Measurements from ENCODE around the gene PQBP1.
"Not testable (repeated sequence)": the region's sequence is repeated elsewhere in the genome, so short reads cannot be mapped to it uniquely, and the experiment has no call there.

Gene PQBP1, protein sequence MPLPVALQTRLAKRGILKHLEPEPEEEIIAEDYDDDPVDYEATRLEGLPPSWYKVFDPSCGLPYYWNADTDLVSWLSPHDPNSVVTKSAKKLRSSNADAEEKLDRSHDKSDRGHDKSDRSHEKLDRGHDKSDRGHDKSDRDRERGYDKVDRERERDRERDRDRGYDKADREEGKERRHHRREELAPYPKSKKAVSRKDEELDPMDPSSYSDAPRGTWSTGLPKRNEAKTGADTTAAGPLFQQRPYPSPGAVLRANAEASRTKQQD

DNA sequence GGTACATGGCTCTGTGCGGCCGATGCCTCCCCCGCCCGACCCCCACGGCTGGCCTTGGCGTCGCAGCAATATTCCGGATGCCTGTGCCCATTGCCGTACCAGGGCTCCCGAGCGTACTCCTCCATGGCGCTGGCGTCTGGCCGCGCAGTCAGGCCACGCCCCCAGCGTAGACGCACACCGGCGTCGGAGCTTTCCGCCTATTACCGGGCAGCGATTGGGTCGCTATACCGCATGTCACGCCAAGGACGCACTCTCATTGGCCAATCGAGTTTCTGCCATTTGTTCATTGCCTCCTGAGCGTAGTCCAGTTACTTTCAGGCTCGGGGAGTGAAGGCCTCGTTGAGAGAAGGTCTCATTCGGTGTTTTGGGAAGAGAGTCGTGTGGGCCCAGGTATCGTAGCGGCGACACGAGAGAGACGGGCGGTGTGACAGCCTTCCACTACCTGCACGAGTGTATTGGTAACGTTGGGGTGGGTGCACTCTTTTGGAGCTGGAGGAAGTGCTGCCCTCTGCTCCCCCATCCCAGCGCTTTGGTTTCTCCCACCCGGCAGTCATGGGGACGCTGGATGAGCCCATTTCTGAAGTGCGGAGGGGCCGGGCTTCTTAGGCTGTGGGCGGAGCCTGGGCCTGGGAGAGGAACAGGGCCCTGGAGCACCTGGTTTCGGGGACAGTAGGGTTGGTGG, at the start of gene PQBP1, which contains the start of gene TIMM17B:
Gene PQBP1 (plus strand): TSS at position 306 of the 682 bp plus-strand sequence. CDS start 580 bp downstream, outside the sequence.
Gene TIMM17B (minus strand): TSS at position 144 of the 682 bp plus-strand sequence. CDS start 19 bp downstream, at position 125.
- peak; percentile 21 for DNase-seq

DNA sequence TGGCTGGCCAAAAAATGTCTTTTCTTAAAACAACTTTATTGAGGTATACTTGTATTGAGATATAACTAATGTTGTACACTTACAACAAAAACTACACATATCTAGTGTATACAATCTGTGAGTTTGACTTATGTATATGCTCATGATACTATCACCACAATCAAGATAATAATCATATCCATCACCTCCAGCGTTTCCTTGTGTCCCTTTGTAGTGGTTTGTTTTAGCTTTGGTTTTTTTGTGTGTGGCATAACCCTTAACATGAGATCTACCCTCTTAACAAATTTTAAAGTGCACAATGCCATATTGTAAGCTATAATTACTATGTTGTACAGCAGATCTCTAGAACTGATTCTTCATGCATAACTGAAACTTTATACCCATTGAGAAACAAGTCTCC, 48.9 kb upstream of the PQBP1 start:
- no peak for DNase-seq

DNA sequence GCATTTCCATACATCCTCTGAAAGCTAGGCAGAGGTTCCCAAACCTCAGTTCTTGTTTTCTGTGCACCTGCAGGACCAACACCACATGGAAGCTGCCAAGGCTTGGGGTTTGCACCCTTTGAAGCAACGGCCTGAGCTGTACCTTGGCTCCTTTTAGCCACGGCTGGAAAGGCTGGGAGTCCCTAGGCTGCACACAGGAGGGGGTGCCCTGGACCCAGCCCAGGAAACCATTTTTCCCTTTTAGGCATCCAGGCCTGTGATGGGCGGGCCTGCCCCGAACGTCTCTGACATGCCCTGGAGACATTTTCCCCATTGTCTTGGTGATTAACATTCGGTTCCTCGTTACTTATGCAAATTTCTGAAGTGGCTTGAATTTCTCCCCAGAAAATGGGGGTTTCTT, 44.9 kb upstream of the PQBP1 start:
- DNase-seq = no peak

DNA sequence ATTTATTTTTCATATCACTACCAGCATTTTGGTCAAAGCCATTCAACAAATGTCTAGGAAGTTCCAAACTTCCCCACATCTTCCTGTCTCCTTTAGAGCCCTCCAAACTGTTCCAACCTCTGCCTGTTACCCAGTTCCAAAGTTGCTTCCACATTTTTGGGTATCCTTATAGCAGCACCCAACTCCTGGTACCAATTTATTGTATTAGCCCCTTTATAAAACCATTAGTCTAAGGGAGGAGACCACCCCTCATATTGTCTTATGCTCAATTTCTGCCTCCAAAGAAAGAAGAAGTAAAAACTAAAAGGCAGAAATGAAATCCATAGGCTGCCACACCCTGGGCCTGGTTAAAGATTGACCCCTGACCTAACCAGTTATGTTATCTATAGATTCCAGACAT, 44.2 kb upstream of the PQBP1 start:
- not testable (repeated sequence) for DNase-seq

DNA sequence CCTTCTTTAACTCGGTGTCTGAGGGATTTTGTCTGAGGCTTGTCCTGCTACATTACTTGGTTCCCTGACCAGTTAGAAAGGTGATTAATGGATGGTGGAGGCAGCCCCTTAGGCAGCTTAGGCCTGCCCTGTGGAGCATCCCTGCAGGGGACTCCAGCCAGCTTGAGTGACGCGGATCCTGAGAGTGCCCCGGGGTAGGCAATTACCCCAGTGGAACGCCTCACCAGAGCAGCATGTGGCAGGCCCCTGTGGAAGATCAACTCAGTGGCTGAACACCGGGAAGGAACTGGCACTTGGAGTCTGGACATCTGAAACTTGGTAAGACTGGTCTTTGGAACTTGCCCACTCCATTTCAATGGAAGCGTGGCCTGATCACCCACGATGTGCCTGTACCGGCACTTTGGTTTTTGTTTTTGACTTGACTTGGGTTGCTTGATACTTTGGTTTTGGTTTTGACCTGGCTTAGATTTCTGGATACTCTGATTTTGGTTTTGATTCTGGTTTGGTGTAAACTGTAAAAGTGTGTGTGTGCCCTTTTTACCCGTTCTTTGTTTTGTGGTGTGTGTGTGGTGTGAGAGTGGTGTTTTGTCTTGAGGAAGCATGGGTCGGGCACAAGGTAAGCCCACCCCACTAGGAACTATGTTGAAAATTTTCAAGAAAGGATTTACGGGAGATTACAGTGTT, 43.5 kb upstream of the PQBP1 start:
- not testable (repeated sequence) for DNase-seq

DNA sequence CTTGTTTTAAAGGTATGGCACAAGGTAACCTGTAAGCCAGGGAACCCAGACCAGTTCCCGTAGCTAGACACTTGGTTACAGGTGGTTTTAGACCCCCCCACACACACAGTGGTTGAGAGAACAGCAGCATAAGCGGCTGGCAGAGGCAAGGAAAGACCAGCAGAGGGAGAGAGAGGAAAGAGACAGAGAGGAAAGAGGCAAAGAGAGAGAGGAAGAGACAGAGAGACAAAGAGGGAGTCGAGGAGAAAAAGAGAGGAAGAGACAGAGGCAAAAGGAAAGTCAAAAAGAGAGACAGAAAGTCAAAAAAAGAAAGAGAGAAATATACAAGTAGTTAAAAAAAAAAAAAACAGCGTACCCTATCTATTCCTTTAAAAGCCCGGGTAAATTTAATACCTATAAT, 42.8 kb upstream of the PQBP1 start:
- DNase-seq = no peak

DNA sequence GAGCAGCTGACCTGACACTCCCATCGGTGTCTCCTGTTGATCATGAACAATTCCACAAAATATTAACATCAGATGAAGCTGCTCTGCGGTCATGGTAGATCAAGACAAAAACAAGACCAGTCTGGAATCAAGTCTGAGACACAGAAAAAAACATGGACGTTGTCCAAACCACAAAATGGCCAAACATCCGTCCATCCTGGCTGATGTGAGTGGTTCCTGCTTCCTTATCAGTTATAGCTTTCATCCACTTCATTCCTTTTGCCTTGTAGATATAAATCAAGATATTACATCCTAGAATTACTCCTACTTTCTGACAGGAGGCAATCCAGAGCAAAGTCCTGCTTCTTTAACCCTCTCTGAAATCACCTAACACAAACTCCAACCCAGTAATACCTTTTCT, 33.5 kb upstream of the PQBP1 start:
- DNase-seq = no peak

DNA sequence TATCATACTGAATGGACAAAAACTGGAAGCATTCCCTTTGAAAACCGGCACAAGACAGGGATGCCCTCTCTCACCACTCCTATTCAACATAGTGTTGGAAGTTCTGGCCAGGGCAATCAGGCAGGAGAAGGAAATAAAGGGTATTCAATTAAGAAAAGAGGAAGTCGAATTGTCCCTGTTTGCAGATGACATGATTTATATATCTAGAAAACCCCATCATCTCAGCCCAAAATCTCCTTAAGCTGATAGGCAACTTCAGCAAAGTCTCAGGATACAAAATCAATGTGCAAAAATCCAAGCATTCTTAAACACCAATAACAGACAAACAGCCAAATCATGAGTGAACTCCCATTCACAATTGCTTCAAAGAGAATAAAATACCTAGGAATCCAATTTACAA, 25.7 kb upstream of the PQBP1 start:
- not testable (repeated sequence) for DNase-seq

DNA sequence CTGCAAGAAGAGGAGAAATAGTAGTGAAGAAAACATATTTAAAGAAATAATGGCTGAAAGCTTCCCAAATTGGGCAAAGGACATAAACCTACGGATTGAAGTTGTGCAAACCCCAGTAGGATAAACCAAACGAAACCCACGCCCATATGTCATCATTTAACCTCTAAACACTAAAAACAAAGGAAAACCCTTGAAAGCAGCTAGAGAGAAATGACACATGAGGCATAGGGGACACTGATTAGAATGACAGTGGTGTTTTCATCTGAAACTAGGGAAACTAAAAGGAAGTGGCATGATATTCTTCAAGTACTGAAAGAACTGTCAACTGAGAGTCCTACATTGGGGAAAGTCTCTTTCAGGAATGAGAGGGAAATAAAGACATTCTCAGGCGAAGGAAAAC, 20.8 kb upstream of the PQBP1 start:
- DNase-seq = not testable (repeated sequence)

DNA sequence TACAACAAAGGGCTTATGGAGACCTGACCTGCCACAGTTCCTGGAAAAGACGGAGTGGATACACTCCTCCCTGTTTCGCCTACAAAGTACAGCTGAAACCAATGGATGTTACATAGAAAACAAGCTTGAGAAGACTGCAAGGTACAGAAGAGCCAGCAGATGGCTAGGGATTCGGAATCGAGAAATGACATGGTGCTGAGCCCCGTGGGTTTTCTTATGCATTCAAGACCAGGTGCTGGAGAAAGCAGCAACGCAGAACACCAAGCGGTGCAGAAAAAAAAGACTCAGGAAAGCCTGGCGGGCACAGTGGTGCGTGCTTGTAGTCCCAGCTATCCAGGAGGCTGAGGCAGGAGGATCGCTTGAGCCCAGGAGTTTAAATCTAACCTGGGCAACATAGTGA, 14.0 kb upstream of the PQBP1 start:
- DNase-seq = no peak

DNA sequence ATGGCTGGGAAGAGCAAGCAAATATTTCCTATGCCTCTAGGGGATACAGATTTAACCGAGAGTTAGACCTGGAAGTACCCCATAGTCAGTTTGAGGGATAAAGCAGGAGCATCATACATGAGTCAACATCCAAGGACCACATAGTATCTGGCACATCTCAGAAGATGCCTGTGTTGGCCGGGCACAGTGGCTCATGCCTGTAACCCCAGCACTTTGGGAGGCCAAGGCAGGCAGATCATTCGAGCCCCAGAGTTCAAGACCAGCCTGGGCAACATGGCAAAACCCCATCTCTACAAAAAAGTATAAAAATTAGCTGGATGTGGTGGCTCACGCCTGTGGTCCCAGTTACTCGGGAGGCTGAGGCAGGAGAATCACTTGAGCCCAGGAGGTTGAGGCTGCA, 11.1 kb upstream of the PQBP1 start:
- DNase-seq = not testable (repeated sequence)

DNA sequence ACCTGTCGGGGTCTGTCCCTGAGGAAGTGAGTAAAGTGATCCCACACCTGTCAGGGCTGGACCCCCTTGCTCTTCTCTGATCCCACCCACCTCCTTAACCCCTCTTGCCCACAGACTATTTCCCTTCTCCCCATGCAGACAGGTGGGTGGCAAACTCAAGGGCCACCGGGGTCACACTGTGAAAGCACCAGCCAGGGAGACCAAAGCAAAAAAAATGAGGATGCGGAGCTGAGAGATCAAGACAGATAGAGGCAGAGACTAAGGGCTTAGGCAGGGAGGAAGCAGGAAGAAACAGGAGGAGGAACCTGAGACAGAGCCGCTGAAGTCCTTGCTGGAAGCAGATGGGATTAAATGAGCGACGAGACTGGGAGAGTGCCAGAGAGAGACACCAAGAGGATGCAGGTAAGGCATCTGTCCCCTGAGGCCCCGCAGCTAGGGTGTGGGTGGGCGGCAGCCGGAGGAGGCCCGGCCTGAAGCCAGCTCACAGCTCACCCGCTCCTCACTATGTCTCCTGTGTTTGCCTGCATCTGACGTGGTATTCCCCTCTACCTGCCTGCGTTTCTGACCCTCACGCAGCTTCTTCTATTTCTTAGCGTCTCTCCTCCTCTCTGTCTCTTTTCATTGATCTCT, 7.3 kb upstream of the PQBP1 start:
- DNase-seq = no peak

DNA sequence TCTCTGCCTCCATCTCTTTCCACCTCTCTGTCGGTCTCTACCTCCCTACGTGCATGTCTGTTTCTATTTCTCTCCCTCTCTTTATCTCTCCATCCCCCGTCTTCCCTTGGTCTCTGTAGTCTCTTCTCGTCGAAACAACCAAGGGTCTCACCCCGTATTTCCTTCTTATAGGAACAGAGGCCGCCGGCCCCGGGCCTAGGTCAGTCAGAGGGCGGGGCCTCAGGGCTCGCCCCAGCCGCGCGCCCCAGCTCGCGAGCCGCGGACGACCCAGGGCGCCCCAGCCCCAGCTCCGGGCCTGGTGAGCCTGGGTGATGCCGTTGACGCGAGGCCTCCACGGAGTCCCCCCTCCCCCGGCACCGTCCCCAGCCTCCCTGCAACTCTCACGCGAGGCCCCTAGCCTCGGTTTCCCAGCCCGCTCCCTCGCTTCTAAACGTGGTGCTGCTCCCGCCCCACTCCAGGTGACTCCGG, 6.8 kb upstream of the PQBP1 start:
- DNase-seq = no peak

DNA sequence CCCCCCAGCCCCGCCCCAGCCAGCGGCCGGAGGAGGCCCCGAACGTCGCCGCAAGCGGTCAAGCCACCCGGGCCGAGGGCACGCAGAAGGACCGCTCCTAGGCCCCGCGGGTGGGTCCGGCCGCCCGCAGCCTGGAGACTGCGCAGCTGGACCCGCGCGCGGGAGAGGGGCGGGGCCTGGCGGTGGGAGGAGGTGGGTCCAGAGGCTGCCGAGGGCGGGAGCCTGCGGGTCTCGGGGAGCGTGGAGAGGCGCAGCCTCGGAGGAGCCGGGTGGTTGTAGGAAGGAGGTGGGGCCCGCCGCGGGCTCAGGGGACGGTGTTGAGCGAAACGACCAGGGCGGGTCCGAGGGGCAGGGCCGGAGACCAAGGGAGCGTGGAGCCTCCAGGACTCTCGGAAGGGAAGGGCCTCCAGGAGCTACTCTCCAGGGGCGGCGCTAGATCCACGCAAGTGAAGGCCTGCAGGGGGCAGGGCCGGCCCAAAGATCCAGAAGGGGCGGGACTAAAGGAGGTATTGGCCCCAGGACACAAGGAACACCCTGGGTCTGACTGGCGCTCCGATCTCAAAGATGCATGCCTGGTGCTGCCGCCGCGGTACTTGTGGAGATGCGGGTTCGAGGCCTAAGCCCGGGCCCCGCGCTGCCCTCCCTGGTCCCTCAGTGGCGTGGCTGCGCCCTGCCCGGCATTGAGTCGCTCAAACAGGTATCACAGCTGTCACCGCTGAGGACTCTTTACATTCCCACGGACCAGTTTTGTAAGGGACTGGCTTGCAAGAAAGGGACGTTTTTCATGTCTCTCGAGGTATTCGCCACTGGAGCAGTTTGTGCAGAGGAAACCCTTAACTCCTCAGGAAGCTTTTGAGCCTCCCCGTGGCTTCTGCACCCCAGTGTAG, 6.1 kb upstream of the PQBP1 start:
- no peak for DNase-seq

DNA sequence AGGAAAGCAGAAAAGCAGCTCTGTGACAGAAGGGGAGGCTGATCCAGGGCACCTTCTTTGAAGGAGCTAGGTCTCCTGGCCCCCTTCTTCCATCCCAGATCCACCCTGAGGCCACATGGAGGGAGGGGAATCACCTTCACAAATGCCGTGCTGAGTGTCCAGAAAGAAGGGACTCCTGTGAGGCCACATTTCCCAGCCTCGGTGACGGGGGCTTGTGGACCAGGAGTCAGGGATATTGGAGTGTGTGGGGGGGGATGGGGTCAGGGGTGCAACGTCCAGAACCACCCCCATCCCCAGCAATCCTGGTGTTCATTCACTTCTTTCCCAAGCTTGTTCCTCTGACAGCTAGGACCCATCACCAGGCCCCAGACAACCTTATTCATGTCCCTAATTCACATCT, 4.8 kb upstream of the PQBP1 start:
- no peak for DNase-seq

DNA sequence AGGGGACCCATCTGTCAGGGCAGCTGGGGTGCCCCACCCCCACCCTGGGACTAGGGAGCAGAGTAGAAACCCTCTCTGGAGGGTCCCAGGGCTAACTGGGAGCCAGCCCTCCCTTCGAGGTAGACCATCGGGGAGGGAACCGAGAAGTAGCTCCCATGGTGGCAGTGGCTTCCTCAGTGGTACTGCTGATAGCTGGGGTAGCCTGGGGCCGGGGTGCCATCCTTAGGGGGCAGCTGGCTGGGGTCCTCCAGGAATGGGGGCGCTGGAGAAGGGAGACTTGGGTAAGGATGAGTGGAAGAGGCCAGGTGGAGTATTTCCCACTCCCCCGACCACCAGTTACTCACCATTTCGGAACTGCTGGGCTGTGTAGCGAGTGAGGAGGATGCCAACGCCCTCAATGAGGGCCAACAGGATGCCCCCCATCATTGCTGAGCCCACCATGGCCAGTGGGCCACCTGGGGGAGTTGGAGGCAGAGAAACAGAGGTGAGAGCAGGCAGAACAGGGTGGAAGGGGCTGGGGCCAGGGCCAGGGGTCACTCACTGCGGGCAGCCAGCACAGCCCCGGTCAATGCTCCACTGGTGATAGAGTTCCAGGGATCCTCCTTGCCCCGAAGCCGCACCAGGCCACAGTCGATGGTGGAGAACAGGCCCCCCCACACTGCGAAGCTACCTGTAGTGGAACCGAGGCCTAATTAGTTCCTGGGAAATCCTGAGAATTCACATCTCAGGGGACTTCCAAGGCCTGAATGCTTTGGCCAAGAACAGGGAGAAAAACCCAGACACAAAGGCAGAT, 4.0 kb upstream of the PQBP1 start:
- no peak for DNase-seq

DNA sequence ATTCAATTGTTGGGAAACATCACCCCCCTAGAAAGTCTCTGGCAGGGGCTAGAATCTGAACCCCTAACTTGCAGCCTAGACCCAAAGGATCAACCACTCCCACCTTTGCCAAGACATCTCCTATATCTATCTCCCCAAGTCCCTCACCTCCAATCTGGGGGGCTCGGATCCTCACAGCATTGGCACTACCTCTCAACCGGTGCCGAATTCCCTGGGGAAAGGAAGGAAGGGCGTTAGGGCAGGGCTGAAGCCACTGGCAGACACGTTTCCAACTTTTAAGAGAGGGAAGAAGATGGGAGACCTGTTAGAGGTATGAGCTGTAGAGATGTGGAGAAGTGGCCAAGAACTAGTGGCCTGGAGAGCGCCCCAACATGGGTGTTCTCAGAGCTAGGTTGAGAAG, 2.8 kb upstream of the PQBP1 start:
- no peak for DNase-seq

DNA sequence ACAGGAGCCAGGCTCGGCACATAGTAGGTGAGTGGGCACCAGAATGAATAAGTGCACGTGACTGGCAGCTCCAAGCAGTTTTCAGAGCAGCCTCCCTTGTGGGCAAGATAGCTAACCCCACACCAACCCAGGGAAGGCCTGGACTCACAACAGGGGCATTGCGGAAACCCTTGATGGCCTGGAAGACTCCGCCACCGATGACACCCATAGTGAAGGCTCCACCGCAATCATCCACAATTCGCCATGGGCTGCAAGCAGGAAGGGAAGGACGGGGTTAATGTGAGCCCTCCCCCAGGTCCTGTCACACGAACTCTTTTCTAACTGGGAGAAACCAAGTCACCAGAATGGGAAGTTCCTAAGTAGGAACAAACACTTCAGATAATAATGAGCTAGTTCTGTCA, 1.1 kb upstream of the PQBP1 start:
- DNase-seq = no peak

DNA sequence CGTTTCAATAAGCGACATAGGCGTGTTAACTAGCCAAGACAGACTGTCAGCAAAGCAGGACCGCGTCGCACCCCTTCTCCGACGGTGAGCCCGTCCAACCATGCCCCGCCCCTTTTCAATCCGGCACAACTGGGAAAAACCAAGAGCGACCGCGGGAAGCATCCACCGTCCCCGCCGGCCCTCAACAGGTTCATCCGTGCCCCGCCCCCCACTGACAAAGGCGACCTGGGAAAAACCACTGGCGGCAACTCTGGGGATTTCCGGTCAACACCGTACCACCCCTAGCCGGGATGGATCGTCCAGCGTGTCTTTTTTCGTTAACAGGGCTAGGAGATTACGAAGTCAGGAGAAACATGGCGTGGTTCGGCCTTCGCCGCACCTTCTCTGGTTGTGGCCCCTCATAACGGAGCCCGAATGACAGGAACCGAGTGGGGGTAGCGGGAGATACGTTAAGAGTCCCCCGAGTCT, 539 bp upstream of the PQBP1 start:
- DNase-seq = no peak

DNA sequence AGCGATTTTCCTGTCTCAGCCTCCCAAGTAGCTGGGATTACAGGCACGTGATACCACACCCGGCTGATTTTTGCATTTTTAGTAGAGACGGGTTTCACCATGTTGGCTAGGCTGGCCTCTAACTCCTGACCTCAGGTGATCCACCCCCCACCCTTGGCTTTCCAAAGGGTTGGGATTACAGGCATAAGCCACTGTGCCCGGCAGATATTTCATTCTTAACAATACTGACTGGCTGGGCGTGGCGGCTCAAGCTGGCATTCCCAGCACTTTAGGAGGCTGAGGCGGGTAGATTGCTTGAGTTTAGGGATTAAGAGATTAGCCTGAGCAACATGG, 1.3 kb downstream of the PQBP1 start:
- no peak for DNase-seq

DNA sequence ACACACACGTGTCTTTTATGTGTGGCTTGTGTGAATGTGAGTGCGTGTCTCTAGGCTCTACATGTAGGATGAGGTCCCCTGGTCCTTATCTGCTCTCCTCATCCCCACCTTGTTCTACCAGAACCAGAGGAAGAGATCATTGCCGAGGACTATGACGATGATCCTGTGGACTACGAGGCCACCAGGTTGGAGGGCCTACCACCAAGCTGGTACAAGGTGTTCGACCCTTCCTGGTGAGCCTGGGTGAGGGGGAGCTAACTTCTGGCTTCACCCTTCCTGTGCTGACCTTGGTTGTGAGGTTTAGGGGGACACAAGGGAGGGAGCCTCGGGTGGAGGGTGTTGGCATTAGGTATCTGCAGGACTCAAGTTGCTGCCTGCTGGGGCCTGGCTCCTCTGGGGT, 3.3 kb downstream of the PQBP1 start:
- no peak for DNase-seq

DNA sequence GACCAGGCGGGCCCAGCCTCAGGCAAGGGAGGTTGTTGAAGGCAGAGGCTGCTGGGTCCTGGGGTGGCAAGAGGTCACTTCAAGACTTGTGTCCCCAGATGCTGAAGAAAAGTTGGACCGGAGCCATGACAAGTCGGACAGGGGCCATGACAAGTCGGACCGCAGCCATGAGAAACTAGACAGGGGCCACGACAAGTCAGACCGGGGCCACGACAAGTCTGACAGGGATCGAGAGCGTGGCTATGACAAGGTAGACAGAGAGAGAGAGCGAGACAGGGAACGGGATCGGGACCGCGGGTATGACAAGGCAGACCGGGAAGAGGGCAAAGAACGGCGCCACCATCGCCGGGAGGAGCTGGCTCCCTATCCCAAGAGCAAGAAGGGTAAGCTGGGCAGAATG, 4.4 kb downstream of the PQBP1 start:
- no peak for DNase-seq

All from cortex of kidney (tissue), 1 donor.